NCI-H146 treated with DMSO at 0.1 percent for 48 hours (cell line): ENCODE data around the gene NAMPT.
"Not testable (repeated sequence)": the region's sequence is repeated elsewhere in the genome, so short reads cannot be mapped to it uniquely, and the experiment has no call there.

Experiments used
- DNase-seq: peaks from one replicate; lab custom pipeline; 2025; ENCODE audit not compliant: unreplicated experiment; lab: John Stamatoyannopoulos, UW

Gene NAMPT

DNA sequence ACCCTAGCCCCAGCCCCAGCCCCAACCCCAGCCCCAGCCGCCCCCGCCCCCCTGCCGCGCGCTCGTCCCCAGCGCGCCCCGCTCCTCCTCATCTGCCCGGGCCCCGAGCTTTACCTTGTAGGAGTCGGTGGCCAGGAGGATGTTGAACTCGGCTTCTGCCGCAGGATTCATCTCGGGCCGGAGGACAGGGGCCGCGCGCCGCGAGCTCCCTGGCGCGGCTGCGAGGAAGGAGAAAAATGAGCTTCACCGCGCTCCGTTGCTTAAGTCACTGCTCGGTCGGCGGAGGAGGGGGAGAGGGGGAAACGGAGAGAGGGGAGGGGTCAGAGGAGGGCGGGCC, at the start of gene NAMPT:
Gene NAMPT (minus strand): TSS at position 270 of the 337 bp plus-strand sequence. CDS start 99 bp downstream, at position 171.
- no peak for DNase-seq

DNA sequence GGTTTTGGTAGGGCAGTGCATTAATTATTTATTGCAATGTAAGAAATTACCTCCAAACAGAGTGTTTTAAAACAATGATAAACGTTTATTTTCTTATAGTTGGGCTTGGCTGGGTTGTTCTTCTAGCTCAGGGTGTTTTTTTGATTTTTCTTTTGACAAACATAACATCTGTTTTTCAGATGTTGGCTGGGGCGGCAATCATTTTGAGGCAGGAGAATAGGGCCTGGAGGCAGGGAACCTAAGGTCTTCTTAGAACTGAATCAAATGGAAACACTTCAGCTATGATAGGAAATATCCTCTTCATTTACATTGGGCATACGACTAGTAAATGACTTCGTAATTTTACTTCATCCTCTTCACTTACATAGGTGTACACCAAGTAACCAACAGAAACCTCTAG, 47.4 kb upstream of the NAMPT start:
- DNase-seq: no peak

DNA sequence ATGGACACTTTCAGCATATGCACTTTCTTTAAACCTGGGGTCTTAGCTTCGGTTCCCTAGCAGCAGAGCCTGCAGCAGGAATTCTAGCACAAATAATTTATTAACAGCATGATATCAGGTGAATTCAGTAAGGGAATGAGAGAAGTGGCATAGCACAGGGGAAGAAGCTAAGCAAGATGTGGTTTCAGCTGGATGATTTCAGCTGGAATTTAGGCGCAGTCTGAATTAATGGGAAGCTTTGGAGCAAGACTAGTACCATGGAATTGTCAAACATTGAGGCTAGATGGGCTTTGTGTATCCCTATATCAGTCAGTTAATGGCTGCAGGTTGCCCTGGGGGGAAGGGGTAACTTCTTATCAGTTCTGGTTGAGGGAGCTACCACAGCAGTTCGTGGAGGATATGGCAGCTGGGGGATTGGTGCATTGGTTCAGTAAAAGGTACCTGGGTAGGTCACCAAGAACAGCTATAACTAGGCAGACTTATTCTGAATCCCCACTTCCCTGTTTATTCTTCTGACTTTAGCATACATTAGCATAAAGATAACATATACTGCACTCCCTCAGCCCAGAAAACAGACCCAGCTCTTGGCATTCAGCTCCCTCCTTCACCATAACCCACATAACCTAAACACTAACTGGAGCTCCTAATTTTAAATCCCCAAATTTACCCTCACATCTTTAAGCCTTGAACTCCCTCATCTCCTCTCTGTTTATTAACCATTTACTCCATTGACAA, 46.8 kb upstream of the NAMPT start:
- DNase-seq: no peak

DNA sequence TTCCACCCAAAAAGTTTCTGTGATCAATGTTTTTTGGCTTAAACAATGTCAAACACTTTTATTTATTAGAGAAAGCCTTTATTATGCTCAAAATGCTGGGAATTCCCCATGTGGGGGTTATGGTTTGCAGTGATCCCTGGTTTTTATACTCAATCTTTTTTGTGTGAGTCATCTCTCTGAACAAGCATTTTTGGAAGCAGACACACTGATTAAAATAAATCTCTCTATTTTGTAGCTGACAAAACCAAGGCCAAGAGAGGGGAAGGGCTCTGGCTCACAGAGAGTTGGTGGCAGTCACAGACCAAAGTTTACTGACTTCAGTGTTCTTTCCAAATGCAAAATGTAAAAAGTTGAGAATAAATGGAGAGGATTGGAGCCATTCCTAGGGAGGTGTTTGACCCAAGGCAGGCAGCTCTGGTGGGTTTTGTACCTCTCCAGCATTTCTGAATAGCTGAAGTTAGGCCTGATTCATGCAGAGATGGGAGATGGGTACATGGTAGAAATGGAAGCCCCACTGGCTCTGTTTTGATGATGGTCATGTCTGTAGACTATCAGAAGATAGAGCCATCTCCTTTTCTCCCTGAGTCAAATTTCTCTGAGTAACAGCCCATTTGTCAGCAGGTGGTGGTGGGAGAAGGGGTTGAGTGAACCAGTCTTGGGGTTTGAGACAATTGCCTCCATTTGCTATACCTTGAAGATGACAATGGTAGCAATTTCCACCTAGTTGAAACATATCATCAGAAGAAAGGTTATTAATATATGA, 45.4 kb upstream of the NAMPT start:
- DNase-seq: no peak

DNA sequence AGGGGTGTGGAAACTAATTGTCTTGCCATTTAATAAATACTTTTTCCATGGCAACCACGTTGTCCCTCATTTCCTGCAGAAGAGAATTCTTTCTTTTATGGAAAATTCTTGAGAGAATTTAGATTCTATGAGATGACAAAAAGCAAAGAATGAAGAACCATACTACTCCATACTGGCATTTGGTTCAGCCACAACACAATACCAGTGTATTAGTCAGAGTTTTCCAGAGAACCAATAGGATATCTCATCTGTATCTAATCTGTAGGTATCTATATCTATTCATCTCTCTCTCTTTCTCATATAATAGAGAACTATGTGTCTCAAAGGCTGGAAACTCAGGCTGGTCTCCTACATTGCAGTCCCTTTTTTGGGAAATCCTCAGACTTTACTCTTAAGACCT, 44.6 kb upstream of the NAMPT start:
- no peak for DNase-seq

DNA sequence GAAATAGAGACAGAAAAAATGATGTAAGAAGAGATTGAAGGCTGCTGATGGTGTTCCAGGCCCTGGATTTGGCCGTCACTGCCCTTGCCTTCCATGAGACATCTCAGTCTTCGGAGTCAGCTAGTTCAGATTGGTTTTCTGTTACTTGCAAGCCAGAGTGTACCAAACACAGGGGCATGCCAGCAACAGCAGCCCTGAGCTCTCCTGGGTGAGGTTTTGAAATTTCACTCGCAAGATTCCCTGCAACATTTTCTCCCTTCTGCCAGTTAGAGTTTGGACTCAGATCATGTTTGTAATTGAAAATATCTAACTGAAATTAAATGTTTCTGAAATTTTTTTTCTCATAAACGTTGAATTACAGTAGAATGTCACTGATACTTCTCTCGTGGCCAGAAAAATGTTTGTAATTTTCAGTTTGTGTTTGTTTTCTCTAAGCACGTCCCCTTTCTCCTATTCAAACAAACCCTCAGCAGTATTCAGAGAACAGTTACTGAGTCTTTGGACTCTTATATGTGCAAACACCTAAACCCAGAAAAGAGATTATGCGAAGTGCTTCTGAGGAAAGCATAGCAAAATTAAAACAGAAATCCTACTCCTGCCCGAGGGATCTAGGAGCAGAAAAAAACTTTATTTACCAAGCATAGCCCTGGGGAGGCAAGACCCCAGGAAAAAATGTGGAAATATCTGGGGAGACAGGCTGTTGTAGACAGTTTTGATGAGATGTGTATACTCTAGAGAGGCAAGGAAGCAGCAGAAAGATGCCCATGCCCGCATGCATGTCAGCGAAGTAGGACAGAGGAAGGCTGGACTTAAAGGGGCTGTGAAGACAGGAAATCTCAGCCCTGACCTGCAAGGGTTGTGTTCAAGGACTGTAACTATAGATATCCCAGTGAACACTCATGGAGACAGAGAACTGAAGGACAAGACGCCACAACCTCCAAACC, 43.0 kb upstream of the NAMPT start:
- no peak for DNase-seq

DNA sequence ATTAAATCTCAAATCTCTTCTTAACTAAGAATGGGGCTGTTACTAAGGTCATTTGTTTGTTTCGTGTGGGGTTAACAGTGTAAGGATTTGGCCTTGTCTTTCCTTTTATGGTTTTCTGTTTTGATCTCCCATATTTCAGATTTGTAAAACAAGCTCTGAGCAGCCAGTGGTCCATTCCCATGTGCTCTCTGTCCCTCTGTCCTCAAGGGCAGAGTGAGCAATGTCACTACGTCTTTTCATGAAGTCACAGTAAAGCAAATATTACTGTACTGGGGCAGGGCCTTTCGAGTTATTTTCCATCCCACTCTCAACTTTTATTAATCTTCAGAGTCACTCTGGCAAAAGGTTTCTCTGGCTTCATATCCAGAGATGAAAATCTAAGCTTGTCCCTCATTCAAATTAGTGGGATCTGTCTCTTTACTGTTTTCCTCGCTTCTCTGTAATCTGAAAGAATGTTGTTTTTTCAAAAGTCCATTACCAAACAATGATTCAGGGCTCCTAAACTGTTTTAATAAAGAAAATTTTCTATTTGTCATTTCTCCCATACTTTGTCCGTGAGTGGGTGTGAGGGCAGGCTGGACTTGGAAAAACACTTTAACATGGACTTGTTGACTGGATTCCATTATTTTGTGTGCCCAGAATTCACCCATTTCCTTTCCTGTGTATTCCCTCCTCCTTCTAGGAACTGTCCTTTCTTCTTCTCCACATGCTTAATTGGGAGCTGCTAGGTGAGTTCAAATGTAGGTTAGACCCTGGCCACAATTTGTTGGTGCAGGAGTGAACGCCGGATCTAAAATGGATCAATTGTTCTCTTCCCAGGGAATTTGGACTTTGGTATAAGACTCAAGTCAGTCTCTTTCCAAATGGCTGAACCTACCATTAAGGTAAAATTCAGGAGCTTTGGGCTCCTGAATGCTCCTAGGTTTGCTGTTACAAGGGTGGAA, 42.1 kb upstream of the NAMPT start:
- no peak for DNase-seq

DNA sequence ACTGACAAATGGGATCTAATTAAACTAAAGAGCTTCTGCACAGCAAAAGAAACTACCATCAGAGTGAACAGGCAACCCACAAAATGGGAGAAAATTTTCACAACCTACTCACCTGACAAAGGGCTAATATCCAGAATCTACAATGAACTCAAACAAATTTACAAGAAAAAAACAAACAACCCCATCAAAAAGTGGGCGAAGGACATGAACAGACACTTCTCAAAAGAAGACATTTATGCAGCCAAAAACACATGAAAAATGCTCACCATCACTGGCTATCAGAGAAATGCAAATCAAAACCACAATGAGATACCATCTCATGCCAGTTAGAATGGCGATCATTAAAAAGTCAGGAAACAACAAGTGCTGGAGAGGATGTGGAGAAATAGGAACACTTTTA, 39.7 kb upstream of the NAMPT start:
- DNase-seq: not testable (repeated sequence)

DNA sequence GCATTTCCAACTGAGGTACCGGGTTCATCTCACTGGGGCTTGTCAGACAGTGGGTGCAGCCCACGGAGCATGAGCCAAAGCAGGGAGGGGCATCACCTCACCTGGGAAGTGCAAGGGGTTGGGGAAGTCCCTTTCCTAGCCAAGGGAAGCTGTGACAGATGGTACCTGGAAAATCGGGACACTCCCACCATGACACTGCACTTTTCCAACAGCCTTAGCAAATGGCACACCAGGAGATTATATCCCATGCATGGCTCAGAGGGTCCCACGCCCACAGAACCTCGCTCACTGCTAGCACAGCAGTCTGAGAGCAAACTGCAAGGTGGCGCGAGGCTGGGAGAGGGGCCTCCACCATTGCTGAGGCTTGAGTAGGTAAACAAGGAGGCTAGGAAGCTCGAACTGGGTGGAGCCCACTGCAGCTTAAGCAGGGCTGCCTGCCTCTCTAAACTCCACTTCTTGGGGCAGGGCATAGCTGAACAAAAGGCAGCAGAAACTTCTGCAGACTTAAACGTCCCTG, 35.5 kb upstream of the NAMPT start:
- not testable (repeated sequence) for DNase-seq

DNA sequence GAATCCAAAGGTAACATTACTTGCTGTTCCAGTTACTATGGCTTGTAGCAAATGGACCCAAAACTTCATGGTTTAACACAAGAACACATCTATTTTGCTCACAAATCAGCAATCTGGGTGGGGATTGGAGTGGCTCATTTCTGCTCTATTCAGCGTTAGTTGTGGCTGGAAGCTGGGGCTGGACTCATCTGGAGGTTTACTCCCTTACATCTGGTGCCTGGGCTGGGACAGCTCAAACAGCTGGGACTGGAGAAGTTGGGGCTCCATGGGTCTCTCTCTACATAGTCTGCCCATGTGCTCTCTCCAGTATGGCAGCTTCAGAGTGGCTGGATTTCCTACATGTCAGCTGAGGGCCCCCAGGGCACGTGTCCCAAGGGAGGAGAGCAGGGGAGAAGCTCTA, 33.7 kb upstream of the NAMPT start:
- no peak for DNase-seq

DNA sequence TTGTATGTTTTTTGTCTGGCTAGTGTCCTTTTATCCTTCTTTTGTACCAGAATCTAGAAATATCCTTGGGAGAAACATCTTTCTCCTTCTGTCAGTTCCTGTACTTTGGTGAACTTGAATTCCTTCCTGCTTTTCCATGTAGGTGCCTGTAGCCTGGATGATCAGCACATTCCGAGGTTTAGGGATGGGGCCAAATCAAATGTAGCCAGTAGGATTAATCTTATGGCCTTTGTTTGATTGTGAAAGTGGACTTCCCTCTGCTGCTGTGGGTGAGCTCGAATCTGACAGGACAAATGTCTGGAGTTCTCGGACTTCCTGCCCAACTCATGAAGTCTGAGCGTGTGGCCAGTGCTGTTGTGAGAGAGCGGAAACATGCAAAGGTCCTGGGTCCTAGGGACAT, 33.2 kb upstream of the NAMPT start:
- no peak for DNase-seq

DNA sequence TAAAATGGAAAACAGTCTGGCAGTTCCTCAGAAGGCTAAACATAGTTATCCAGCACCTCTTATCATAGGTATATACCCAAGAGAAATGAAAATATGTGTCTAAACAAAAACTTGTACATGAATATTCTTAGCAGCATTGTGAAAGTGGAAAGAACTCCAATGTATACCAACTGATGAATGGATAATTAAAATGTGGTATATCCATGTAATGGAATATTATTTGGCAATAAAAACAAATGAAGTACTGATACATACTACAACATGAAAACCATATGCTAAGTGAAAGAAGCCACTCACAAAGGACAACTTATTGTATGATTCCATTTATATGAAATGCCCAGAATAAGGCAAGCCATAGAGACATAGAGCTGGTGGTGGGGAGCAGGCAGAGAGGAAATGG, 32.2 kb upstream of the NAMPT start:
- no peak for DNase-seq

DNA sequence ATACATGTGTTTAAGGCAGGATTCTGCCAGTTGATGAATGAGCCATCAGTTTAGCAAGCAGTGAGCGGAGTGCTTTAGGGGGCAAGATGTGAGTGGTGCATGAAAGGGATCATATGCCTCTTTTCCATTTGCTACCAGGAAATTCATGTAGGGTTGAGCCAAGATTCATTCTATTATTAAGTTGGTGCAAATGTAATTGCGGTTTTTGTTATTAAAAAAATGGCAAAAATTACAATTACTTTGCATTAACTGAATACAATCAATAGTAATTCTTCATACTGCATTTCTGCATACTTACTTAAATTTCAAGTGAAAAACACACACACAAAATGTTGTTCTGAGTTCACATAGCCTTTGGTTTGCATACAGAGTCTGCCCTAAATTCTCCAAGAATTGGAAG, 30.1 kb upstream of the NAMPT start:
- no peak for DNase-seq

DNA sequence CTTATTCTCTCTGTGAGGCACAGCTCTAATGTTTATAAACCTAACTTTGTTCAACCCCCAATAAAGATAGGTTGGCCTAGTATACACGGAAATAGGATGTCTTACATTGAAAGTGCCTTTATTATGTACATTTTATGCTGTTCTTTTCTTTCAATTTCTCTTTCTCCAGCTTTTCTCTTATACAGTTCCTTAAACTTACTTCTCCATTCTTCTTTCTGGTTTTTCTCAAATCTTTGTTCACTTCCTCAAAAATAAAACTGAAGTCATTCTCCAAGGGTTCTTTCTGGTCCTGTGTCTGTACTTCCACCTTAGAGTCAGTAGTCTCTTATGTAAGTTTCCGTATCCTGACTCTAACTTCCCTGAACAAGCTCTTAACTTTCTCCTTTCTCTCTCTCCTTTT, 29.2 kb upstream of the NAMPT start:
- no peak for DNase-seq

DNA sequence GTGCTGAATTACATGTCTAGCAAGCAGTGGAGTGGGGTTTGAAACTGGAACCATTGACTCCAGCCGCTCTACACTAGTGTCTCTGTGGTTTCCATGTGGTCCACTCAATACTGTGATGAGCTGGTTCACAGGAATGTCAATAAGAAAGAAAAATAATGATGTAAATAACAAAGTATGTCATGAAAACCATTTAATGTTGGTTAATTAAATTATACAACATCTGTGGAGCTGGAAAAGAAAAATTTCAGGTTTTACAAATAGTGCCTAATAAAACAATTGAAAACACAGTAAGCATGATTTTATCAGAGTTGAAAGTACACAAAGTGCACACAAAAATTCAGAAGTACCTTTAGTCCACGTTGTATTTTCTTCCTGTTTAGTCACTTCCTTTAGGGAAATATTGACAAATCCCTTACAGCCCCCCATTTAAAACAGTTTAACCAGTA, 28.7 kb upstream of the NAMPT start:
- no peak for DNase-seq

DNA sequence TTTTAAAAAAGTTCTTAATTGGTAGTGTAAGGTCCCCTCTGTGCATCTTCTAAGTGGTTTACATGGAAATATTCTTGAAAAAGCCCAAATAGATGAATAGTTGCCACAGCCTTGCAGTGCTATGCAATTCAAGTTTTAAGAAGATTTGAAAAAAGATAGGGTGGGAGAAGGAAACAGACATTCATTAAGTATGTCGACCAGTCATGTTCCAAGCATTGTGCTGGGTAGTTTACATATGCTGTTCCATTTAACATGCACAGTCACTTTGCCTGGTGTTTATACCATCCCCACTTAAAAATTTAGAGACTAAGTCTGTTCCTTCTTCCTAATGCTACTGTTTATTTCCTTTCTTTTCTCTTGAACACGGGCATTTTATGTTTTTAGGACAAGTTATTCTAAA, 28.1 kb upstream of the NAMPT start:
- no peak for DNase-seq

DNA sequence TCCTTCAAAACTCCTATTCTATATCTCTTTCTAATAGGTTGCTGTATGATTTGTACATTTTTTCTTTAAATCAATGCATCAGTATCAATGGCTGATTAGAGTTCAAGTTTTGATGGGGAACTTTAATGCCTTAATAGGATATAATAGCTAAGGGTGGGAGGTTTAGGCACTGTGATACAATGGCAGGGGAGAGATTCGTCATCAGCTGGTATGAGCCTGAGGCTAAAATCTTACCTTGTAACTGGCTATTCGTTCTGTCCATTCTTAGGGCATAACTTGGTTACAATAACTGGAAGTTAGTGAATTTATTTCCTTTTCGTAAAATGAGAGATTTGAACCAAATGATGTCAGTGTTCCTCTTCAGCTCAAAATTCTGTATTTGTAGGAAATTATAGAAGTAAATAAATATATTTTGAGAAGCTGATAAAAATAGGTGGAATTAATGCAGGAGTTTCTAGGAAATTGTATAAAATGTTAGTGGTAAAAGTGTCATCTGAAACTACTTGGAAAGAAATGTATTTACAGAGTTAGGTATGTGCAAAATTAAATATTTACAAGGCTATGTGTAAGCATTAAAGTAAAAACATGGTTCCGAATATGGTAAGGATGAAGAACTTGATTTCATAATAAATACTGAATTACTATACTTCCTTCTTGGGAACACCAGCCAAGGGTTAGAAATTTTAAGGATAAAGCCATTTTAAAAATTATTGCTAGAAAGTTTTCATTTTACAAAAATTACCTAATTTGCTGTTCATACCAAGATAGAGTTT, 27.5 kb upstream of the NAMPT start:
- DNase-seq: no peak

DNA sequence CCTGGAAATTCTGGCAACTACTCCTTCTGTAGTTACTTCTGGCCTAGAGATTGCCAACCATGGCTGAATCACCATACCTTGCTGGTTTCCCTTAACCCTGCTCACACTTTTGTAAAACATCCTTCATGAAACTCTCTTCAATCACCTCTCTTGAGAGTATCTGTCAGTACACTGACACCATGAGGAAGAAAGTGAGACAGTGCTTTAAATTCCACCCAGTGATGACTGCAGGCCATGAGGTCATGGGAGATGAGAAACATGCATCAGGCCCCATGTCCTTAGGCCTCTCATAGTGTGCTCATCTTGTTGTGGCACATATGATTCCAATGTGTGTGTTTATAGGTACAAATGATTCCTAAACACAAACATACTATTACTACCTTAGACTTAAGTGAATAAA, 24.6 kb upstream of the NAMPT start:
- DNase-seq: no peak

DNA sequence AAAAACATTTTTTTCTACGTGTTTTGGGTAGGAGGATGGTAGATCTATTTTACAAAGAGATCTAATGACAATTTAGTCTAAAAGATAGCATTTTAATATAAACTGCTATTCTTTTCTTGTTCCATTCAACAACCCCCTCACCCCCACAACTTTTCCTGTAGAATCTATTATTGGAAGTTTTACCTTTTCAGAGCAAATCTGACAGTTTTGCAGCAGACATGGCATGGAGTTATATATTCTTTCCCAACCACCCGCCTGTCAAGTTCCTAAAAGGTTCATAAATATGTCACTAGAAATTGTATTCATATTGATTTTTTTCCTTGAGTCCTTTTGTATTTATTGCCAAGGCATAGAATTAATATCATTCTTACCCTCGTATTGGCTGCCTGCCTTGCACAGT, 21.5 kb upstream of the NAMPT start:
- DNase-seq: no peak

DNA sequence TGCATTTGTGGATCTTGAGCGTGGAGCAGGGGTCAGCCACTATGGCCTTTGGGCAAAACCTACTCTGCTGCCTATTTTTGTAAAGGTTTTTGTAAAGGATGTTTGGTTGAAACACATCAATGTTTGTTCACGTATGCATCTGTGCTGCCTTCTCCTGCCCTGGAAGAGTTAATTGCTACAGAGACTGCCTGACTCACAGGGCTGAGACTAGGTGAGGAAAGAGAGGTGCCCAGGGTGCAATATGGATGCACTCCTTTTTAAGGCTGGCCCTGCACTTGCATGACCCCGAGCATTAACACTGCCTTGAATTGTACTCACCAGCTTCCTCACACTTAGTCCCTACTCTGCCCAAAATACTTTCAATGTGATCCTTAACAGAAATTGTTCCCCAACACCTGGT, 20.9 kb upstream of the NAMPT start:
- no peak for DNase-seq
